Stomach (tissue), 9 donors: Measurements from ENCODE around the gene NARF. TPM values are rescaled to one million over a fixed set of nuclear protein-coding genes. Genes with fewer than 3 reads are reported as not detected.
A peak's percentile ranks its signal among the peaks of the same experiment; 100 is the strongest.
"Not testable (repeated sequence)": the region's sequence is repeated elsewhere in the genome, so short reads cannot be mapped to it uniquely, and the experiment has no call there.

Experiments used
- DNase-seq, 2 donors: peaks; one replicate each; pipeline versions ENCODE4 v3.0.0 to v3.0.0-alpha.2; 2013 to 2019
- H3K27ac ChIP-seq, 5 donors: fragments of 200-600 bp in 4 of 5; sonication (generic) in 4 of 5; one replicate each; pipeline ENCODE4 v1.5.1; 2013 to 2019; ENCODE audit warnings: mild to moderate bottlenecking in 1 of 5, moderate library complexity in 1 of 5
- H3K27me3 ChIP-seq, 3 donors: fragments of 200-600 bp; sonication (generic); one replicate each; pipeline ENCODE4 v1.5.1; 2017 to 2019; ENCODE audit warnings: mixed run types in 1 of 3
- H3K36me3 ChIP-seq, 4 donors: fragments of 200-600 bp; sonication (generic); 1 replicate in 3 of 4; 2 replicates in 1 of 4; pipeline ENCODE4 v1.5.1; 2016 to 2019
- H3K4me1 ChIP-seq, 4 donors: fragments of 200-600 bp; sonication (generic); one replicate each; pipeline ENCODE4 v1.5.1; 2016 to 2019
- H3K4me3 ChIP-seq, 4 donors: fragments of 200-600 bp; sonication (generic) in 3 of 4; one replicate each; pipeline ENCODE4 v1.5.1; 2016 to 2019; ENCODE audit warnings: mild to moderate bottlenecking in 1 of 4
- H3K9me3 ChIP-seq, 4 donors: fragments of 200-600 bp; sonication (generic); one replicate each; pipeline ENCODE4 v1.5.1; 2016 to 2019
- CTCF ChIP-seq, 7 experiments: fragments of 450-650 bp in 4 of 7; fragments of 200-600 bp in 3 of 7; sonication (generic) in 3 of 7; IDR thresholded peaks; one replicate each; pipeline ENCODE4 v1.5.1; 2016 to 2019; ENCODE audit warnings: antibody characterized with exemption in 7 of 7, control low read depth in 2 of 7, mild to moderate bottlenecking in 1 of 7
- EP300 ChIP-seq: sonication (generic); formaldehyde crosslinking; IDR thresholded peaks from one replicate; pipeline ENCODE4 v1.6.1; 2017; ENCODE audit warnings: antibody characterized with exemption
- POLR2A ChIP-seq, 4 donors: fragments of 450-650 bp; IDR thresholded peaks; one replicate each; pipeline ENCODE4 v1.6.1; 2016; ENCODE audit warnings: antibody characterized with exemption in 4 of 4, control low read depth in 2 of 4, mild to moderate bottlenecking in 1 of 4, moderate library complexity in 1 of 4
- POLR2AphosphoS5 ChIP-seq, 3 donors: sonication (generic); formaldehyde crosslinking; IDR thresholded peaks; one replicate each; pipeline ENCODE4 v1.6.1; 2016; ENCODE audit warnings: antibody characterized with exemption in 3 of 3
- WGBS, 5 donors: extraction: QIAGEN DNeasy Blood & Tissue Kit in 3 of 5; methylation state at CpG; one replicate each; pipeline versions ENCODE4 v1.1.5 to v1.1.7; 2013 to 2018; 5-methylcytosine and 5-hydroxymethylcytosine counted together
- intact Hi-C: fragments of 100-400 bp; cut with DNase I; formaldehyde crosslinking; loops from one replicate; pipeline ENCODE4 v1.15.1; 2023; ENCODE audit warnings: low total_unique reads
- polyA plus RNA-seq, 3 donors: library from polyadenylated mRNA; stranded (reverse); fragments of 200-250 nt; gene quantifications; one replicate each; pipeline ENCODE4 v1.2.3, GENCODE V29; 2013
- total RNA-seq, 5 donors: library from RNA; depleted of rRNA; stranded (reverse); fragments of >200 nt; gene quantifications; one replicate each; pipeline versions ENCODE4 v1.1.0 to v1.2.3, GENCODE V29; 2014 to 2016
- donor health status: healthy with polysubstance abuse.
- donor health status: Bipolar disorder and iron deficiency.
- donor health status: healthy.

Gene NARF
- total and polyA plus RNA-seq, 8 donors: 29.4 to 83.9 (median 57.4) TPM

GRCh38 chr17:82450357-82451106 lies 8.0 kb upstream of the NARF start, which contains the start of gene CYBC1:
TSS of gene CYBC1 (minus strand) at chr17:82450752. CDS start at chr17:82449254, 1,498 bp downstream.
- intact Hi-C loops: no loop called here
- Histone ChIP-seq H3K27me3 (no peaks in the 10 kb centered on the region), H3K9me3 (no peaks in the 10 kb centered on the region), H3K36me3 (peaks cover 0 to 21% (median 12%) of the 10 kb centered on the region in 4 donors), H3K27ac (peak within 1 kb of the TSS; percentile 88 to 97 (median 95)), H3K4me3 (peak within 1 kb of the TSS; percentile 77 to 97 (median 86)), H3K4me1 (peaks cover 24 to 51% (median 34%) of the 10 kb centered on the region in 4 donors)
- TF ChIP-seq POLR2AphosphoS5 (IDR thresholded peaks at IDR 0.05) (peak; percentile 63 to 93 (median 86)), EP300 (peak; percentile 84), CTCF (IDR thresholded peaks at IDR 0.05) (no peak), POLR2A (IDR thresholded peaks at IDR 0.05) (peak in 2 of 4 donors; percentile 51 to 52)
- 0 to 1% (median 1%) methylated on average over 37 to 91 of the region's 91 CpGs for WGBS, 5 donors
- peak; percentile 96 to 98 for DNase-seq

- Histone ChIP-seq H3K27ac (peak overlapping the region in 3 of 5 donors; percentile 93 to 97 (median 96)), H3K9me3 (no peaks in the 10 kb centered on the region), H3K4me1 (peaks cover 20 to 51% (median 26%) of the 10 kb centered on the region in 4 donors), H3K4me3 (no peak overlapping the region), H3K27me3 (no peaks in the 10 kb centered on the region), H3K36me3 (peaks cover 0 to 8% (median 3%) of the 10 kb centered on the region in 4 donors)
- WGBS, 5 donors: 73 to 89% (median 84%) methylated on average over 3 of the region's 3 CpGs
- no peak for DNase-seq
- intact Hi-C loops: no loop called here
- no peak for TF ChIP-seq POLR2A (IDR thresholded peaks at IDR 0.05)
- TF ChIP-seq CTCF (IDR thresholded peaks at IDR 0.05): no peak
- TF ChIP-seq EP300: no peak
- TF ChIP-seq POLR2AphosphoS5 (IDR thresholded peaks at IDR 0.05): no peak
These were observed 6.4 kb upstream of the NARF start for GRCh38 chr17:82452162-82452561.

- intact Hi-C loops, DNase-seq: not testable (repeated sequence)
- WGBS, 5 donors: 79 to 87% (median 86%) methylated on average over 7 of the region's 7 CpGs
These were observed 5.4 kb upstream of the NARF start for GRCh38 chr17:82453151-82453550.

GRCh38 chr17:82453706-82454105 lies 4.8 kb upstream of the NARF start:
- H3K27ac ChIP-seq, H3K27me3 ChIP-seq, intact Hi-C loops, DNase-seq, H3K36me3 ChIP-seq, H3K9me3 ChIP-seq, H3K4me3 ChIP-seq: not testable (repeated sequence)
- H3K4me1 ChIP-seq: peaks cover 26 to 48% (median 35%) of the 10 kb centered on the region in 4 donors
- 94 to 98% (median 96%) methylated on average over 20 to 21 of the region's 21 CpGs for WGBS, 5 donors

More at GRCh38 chr17:82453151-82453550, 5.4 kb upstream of the NARF start:
- not testable (repeated sequence) for H3K4me3 ChIP-seq, H3K9me3 ChIP-seq, H3K27me3 ChIP-seq, H3K36me3 ChIP-seq, H3K27ac ChIP-seq
- H3K4me1 ChIP-seq: peaks cover 26 to 49% (median 34%) of the 10 kb centered on the region in 4 donors

- Histone ChIP-seq H3K4me1 (peaks cover 22 to 55% (median 46%) of the 10 kb centered on the region in 4 donors), H3K9me3 (no peaks in the 10 kb centered on the region), H3K27ac (peak overlapping the region; percentile 82 to 100 (median 100)), H3K27me3 (no peaks in the 10 kb centered on the region), H3K4me3 (peak overlapping the region; percentile 89 to 97 (median 92)), H3K36me3 (peaks cover 12 to 24% (median 24%) of the 10 kb centered on the region in 4 donors)
- TF ChIP-seq POLR2A (IDR thresholded peaks at IDR 0.05) (no peak), EP300 (no peak), POLR2AphosphoS5 (IDR thresholded peaks at IDR 0.05) (no peak), CTCF (IDR thresholded peaks at IDR 0.05) (no peak)
- DNase-seq: no peak
- 50 to 60% (median 54%) methylated on average over 10 of the region's 10 CpGs for WGBS, 5 donors
- intact Hi-C loops: no loop called here
These were observed 1.2 kb upstream of the NARF start for GRCh38 chr17:82457073-82457928.
